HG02588 (cell line): ENCODE measurements around the gene ARID4B.
"Not testable (repeated sequence)": the region's sequence is repeated elsewhere in the genome, so short reads cannot be mapped to it uniquely, and the experiment has no call there.

Experiments used
- ATAC-seq: cut with Tn5 transposase; IDR thresholded peaks from one replicate; pipeline ENCODE4 v1.9.1; 2021; ENCODE audit warnings: mild to moderate bottlenecking, moderate library complexity; ENCODE audit not compliant: unreplicated experiment

The ARID4B gene

DNA sequence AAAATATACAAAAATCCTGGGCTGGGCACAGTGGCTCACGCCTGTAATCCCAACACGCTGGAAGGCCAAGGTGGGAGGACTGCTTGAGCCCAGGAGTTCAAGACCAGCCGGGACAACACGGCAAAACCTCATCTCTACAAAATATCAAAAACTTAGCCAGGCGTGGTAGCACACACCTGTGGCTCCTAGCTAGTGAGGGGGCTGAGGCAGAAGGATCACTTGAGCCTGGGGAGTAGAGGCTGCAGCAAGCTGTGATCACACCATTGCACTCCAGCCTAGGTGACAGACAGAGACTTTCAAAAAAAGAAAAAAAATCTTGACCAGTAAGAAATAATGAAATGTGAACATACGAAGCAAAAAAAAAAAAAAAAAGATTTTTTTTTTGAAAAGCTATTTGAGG lies 52.1 kb downstream of the ARID4B start:
- no peak for ATAC-seq

DNA sequence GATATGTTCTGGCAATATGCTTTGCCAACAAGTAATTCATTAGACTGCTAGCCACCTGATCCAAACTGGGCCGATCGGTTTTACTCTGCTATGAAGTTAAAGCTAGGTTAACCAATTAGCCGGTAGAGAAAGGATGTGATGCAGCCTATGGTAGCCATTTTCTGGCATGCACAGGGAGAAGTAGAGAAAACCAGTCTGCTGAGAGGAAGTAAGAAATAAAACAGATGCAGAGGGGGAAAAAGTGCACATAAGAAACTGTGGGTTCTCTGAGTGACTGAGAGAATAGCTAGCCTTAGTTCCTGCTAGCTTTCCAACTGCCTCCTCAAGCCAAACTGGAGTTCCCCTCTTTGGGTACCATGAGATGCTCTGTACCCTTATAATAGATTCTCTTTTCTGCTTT lies 52.8 kb downstream of the ARID4B start:
- peak; percentile 68 for ATAC-seq

DNA sequence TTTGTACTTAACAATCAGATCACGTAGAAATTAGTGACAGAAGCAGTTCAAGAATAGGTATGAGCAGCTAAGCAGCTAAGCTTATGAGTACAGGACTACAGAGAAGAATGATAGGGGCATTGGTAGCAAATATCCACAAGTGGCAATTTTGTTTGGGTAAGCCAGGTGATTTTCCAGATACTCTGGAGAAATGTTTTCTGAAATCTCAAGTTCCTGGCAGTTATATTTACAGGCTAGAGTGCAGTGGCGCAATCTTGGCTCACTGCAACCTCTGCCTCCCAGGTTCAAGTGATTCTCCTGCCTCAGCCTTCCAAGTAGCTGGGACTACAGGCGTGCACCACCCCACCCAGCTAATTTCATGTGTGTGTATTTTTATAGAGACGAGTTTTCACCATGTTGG lies 55.1 kb downstream of the ARID4B start:
- ATAC-seq, result no peak

DNA sequence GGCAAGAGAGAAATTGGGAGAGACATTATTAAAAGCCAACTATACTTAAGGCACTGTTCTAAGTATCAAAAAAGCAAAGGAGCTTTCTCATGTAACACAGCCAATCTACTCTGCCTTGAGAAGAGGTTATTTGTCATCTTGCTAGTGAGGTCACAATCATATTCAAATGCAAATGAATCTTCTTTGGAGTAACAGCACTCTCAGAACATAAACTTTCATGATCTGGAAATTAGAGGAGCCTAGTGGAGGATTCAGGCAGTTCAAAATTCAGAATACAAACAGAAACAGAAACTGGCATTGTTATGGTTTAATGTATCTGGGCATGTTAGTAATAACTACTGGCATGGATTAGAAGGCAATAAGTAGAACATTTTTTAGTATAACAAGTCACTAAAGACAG lies 57.4 kb downstream of the ARID4B start:
- no peak for ATAC-seq

DNA sequence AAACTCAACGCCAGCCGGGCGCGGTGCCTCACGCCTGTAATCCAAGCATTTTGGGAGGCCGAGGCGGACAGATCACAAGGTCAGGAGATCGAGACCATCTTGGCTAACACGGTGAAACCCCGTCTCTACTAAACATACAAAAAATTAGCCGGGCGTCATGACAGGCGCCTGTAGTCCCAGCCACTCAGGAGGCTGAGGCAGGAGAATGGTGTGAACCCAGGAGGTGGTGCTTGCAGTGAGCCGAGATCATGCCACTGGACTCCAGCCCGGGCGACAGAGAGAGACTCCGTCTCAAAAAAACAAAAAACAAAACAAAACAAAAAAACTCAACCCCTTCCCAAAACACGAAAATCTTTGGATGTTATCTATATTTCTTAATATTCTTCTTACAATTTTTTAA lies 58.0 kb downstream of the ARID4B start:
- not testable (repeated sequence) for ATAC-seq

DNA sequence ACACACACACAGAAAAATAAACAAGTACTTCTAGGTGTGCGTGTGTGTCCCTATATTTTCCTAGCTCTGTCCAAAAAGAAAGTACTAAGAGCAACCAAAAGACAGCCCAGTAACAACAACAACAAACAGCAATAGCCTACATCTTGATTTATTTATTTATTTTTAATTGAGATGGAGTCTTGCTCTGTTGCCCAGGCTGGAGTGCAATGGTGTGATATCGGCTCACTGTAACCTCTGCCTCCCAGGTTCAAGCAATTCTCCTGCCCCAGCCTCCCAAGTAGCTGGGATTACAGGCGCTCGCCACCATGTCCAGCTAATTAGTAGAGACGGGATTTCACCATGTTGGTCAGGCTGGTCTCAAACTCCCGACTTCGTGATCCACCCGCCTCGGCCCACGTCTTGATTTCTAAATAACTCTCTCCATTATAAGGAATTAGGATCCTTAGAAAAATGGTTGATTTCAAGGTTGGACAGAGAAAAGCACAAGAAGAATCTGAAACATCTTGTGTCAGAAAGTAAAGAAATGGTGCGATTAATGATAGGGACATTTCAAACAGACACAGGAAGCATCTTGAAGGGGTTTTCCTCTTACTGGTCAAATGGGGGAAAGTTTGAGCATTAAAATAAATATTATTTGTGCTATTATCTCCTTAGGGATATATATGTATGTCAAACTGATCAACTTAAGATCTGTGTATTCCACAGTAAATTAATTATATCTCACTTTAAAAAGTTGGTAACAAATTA lies 59.4 kb downstream of the ARID4B start:
- no peak for ATAC-seq

DNA sequence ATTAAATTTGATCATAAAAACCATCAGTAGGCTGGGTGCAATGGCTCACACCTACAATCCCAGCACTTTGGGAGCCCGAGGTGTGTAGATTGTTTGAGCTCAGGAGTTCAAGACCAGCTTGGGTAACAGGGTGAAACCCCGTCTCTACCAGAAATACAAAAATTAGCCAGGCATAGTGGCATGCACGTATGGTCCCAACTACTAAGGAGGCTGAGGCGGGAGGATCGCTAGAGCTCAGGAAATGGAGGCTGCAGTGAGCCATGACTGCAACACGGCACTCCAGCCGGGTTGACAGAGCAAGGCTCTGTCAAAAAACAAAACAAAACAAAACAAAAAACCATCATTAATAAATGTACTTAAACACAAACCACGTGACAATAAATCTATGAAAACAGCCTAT lies 61.0 kb downstream of the ARID4B start:
- ATAC-seq, result no peak

DNA sequence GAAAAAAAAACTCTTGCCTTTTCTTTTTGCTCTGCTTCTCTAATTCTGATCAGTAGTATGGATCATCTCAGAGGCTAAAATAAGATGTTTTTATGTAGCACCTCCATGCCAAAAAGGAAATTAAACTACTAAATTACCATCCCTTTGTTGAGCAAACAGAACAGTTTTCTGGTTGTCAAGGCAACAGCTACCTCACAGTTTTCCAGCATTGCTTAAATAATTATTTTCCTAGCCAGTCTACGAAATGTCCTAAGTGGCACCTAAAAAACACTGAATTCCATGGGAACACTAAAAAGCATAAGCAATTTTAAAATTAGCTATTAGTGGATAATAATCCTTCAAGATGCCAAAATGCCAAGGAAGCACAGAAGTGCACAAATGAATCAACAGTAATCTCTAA lies 61.7 kb downstream of the ARID4B start:
- ATAC-seq, result no peak

DNA sequence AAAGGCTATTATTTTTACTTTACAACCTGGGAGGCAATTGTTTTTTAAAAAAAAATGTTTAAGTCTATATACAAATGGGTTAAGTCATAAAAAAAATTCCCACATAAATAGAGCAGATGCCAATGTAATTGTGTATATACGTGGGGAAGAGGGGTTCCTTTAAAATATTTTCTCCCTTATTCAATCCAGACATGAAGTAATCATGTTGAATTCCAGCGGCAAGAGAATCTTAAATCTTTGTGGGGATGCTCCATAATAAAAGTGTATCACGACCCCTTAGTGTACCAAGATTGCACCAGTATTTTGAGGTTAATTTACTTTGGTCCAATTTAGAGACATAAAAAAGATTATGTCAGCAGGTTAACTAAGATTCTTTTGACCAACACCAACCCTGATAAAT lies 62.1 kb downstream of the ARID4B start:
- ATAC-seq, result no peak

DNA sequence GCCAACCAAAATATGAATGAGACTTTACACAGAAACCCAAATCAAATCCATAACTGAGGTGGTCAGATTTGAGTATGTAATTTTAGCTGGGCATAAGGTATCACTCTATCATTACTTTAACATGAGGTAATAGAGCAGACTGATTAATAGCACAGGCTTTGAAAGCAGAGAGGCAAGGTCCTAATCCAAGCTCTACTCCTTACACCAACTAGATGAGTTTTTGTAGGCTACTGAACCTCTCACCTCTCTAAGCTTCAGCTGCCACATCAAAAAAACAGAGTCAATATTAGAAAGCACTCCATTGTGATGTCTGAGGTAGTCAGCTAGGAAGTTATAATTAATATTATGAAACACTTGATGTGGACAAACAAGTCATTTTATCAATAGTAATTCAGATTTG lies 63.7 kb downstream of the ARID4B start:
- no peak for ATAC-seq

DNA sequence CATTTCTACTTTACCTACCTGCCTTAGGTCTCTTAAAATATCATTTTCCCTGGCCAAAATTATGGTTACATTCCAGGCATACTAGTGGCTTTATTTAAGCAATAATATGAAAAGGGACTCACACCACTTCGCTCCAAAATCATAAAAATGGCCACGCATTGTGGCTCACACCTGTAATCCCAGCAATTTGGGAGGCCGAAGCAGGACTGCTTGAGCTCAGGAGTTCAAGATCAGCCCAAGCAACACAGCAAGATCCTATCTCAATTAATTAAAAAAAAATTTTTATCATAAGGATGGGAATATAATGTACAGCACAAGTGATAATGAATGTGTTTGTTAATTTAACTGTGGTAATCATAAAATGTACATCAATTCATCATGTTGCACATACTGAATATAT lies 65.4 kb downstream of the ARID4B start:
- no peak for ATAC-seq

DNA sequence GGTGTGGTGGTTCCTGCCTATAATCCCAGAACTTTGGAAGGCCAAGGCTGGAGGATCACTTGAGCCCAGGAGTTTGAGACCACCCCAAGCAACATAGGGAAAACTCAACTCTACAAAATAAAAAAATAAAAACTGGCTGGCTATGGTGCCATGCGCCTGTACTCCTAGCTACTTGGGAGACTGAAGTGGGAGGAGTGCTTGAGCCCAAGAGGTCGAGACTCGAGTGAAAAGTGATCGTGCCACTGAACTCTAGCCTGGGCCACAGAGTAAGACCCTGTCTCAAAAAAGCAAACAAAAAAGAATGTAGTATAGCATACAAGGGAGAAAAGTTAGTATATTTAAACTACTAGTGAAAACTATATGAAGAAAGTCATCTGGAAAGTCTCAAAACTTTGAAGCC lies 66.7 kb downstream of the ARID4B start:
- ATAC-seq, result no peak

DNA sequence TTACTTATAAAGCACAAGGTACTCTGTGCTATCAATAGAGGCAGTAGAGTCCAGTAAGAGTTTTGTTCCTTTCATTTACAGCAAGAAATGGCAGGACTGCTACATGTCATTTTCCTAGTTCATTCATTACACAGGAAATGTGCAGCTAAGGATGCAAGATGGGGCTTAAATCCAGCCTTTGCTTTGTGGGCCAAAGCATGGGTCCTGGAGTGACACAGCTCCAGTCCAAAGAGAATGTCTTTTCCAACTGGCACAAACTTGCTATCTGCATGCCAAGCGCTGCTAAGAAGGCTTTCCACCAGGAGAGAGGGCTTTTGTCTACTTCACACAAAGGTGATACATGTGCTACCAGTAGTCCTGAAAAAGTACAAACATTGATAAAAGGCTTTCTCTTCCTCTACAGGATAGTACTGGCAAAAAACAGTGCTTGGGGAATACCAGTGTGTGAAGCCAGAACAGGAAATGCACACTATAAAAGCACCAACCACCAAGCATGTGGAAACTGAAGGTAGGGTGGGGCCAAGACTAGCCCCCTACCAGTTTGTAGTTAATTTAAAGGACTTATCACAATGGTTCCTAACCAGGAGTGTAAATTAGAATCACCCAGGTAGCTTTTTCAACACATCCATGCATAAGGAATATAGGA lies 68.7 kb downstream of the ARID4B start:
- no peak for ATAC-seq

DNA sequence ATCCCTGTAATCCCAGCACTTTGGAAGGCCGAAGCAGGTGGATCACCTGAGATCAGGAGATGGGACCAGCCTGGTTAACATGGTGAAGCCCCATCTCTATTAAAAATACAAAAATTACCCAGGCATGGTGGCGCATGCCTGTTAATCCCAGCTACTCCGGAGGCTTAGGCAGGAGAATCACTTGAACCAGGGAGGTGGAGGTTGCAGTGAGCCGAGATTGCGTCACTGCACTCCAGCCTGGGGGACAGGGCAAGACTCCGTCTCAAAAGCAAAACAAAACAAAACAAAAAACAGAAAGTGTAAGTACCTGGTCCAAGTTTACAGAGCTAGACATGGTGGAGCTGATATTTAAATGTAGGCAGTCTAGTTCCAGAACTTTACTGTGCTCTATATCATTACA lies 69.9 kb downstream of the ARID4B start:
- not testable (repeated sequence) for ATAC-seq

DNA sequence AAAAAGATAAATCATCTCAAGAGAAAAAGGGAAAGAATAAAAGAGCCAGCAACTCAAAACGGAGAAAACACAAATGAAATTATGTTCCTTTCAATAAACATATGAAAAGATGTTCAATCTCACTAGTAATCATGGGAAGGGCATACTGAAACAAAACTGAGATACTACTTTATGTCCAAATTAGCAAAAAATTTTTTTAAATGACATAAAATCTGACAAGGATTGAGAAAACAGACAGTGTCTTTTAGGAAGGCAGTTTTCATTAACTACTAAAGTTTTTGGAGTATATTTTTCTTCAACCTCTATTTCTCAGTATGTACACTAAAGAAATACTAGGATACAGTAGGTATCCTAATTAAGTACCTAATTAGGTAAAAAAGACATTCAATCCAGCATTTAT lies 73.3 kb downstream of the ARID4B start:
- no peak for ATAC-seq

DNA sequence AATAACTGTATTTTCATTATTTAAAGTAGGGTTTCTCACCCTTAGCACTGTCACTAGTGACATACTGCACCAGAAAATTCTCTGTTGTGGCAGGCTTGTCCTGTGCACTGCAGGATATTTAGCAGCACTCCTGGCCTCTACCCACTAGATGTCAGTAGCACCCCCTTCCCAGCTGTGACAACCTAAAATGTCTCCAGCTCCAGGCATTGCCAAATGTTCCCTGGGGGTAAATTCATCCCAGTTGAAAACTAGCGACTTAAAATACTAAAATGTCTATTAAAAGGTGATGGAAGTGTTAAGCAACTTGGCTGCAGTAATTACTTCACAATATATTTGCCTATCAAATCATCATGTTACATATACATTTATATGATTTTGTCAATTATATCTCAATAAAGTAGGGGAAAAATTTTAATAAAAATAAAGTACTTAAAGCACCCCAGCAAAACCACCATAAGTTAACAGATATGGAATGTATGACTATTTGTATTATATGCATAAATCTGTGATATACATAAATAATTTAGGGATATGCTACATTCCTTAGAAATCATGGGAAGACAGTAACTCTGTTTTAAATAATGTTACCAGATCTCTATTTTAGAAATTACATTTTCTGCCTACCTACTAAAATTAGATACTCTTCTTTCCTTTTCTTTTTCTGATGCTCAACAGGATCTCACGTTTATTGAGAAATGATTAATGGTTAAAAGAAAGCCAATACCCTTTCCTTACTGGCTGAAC lies 74.6 kb downstream of the ARID4B start:
- peak; percentile 51 for ATAC-seq

DNA sequence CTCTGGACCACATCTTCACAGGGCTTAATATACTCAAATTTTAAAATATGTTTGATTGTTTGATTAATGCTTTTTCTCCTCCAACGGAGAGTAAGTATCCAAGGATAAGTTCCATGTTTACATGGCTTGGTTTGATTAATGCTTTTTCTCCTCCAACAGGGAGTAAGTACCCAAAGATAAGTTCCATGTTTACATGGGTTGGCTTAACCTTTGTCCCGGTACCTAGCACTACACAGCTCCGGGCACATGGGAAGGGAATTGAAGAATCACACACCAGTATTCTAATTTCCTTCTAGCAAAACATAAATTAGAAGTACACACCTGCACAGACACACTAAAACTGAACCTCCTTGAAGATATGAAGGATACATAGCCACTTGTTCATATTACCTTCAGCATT lies 77.5 kb downstream of the ARID4B start:
- no peak for ATAC-seq

DNA sequence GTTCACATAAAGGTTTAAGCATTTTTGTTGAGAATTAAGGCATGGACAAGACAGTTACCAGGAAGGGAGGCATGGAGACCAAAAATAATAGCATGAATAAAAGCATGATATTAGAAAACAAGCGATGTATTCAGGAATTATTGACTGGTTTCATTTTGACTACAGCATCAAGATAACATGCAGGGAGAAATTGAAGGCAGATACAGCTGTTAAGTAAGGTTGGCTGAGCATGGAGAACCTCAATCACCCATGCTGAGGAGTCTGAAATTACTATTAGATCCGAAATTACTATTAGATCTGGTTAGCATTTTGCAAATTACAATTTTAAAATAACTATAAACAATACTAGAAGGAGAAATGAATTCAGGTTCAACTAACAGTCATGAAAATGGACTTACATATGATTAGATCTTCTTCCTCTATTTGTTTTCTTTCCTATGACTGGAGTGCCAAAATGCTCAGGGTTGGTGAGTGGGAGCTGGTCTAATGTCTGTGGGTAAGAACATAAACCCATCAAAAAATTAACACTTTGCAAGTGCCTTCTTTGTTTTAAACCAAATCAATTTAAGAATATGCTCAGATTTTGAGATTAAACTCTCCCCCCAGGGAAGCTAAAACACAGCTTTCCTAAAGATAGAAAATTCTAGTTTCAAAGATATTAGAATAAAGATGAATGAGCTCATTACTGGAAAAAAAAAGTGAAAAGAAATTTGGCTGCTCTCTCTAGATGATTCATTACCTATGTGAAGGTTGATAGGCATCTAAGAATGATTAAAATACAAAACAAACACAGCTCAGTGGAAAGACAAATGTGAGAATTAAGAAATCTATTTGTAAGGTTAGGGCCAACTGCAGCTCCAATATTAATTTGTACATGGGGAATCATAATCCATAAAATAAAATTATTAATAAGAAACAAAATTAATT lies 81.7 kb downstream of the ARID4B start:
- no peak for ATAC-seq

DNA sequence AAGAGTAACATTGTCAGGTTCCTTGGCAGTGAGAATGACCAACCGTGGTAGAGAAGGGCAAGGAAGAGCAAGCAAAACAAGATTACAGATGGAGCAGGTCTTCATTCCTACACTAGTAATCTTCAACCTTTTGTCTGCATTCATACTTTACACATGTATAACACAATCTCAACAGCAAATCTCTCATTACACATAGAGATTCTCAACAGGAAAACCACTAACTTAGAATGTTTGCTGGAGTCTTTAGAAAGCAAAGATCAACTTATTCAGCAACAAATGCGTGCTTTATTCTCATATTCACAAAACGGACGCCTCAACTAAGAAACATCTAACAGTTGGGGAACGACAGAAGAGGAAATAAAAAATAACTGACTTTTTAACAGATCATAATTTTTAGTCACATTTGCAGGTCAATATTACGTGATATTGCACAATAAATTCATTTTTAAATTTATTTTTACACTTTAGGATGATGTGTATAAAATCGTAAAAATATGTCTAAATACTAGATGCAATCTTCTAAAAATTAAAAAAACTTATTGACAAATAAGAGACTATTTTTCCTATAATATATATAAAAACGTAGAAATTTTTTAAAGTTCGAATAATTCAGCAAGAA lies 82.9 kb downstream of the ARID4B start:
- no peak for ATAC-seq

DNA sequence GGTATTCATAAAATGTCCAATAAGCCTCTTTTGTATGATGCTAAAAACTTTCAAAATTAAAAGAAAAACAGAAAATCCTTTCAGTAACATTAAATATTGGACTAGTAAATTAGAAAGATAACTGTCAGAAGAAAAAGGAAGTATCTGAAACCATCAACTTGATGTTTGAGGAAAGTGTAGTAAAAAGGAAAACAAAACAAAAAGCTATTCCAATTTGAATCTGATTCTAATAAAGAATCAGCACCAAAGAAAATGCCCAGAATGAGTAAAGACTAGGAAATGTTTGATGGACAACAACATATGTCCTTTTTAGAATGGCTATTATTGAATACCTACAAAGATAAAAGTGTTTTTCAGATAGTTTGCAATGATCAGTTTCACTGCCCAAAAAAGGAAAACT lies 87.0 kb downstream of the ARID4B start:
- no peak for ATAC-seq

DNA sequence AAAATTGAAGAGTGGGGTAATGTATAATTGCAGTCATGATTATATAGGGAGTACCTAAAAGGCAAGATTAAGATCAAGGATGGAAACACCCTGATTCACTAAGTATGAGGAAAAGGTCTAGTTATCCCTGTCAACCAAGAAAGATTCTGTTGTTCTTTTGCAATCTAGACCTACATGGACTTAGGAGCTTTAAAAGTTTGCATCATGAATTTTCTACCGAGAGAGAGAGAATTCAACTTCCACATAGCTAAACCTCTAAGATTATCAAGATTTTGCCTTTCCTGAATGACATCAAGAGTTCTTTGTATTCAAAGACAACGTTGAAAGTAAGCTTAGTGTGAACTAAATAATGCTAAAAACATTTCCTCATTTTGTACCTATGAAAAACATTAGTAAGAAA lies 88.1 kb downstream of the ARID4B start:
- no peak for ATAC-seq
